Liver (tissue), 9 donors: Measurements from ENCODE around the gene KIF26B. TPM values are rescaled to one million over a fixed set of nuclear protein-coding genes. Genes with fewer than 3 reads are reported as not detected.

ENCODE experiments used
- DNase-seq: peaks from one replicate; pipeline ENCODE4 v3.0.0-alpha.2; 2017; ENCODE audit warnings: low spot score
- H3K27ac ChIP-seq, 2 donors: one replicate each; pipeline ENCODE4 v1.7.0; 2013; ENCODE audit warnings: inconsistent platforms in 2 of 2, low read length in 2 of 2, control low read depth in 1 of 2, low read depth in 1 of 2, mild to moderate bottlenecking in 1 of 2
- H3K27me3 ChIP-seq, 4 donors: one replicate each; pipeline versions ENCODE4 v1.6.1 to v1.7.0; 2013; ENCODE audit warnings: low read length in 3 of 4, inconsistent platforms in 1 of 4, mild to moderate bottlenecking in 1 of 4, moderate library complexity in 1 of 4; ENCODE audit not compliant: control insufficient read depth in 4 of 4, insufficient read depth in 4 of 4
- H3K36me3 ChIP-seq, 4 donors: one replicate each; pipeline versions ENCODE4 v1.6.1 to v1.7.0; 2013; ENCODE audit warnings: low read length in 3 of 4, mild to moderate bottlenecking in 3 of 4, low read depth in 1 of 4, moderate library complexity in 1 of 4; ENCODE audit not compliant: control insufficient read depth in 4 of 4, insufficient read depth in 3 of 4
- H3K4me1 ChIP-seq, 4 donors: one replicate each; pipeline versions ENCODE4 v1.6.1 to v1.7.0; 2013; ENCODE audit warnings: low read length in 3 of 4, mild to moderate bottlenecking in 3 of 4, moderate library complexity in 1 of 4; ENCODE audit not compliant: control insufficient read depth in 4 of 4, insufficient read depth in 4 of 4
- H3K4me3 ChIP-seq, 3 donors: one replicate each; pipeline versions ENCODE4 v1.6.1 to v1.7.0; 2013; ENCODE audit warnings: low read length in 3 of 3, control low read depth in 1 of 3, low read depth in 1 of 3, mild to moderate bottlenecking in 1 of 3
- H3K9ac ChIP-seq, 2 donors: one replicate each; pipeline ENCODE4 v1.7.0; 2013; ENCODE audit warnings: low read length in 2 of 2, mild to moderate bottlenecking in 2 of 2, moderate library complexity in 2 of 2, control low read depth in 1 of 2, low read depth in 1 of 2
- H3K9me3 ChIP-seq, 4 donors: one replicate each; pipeline versions ENCODE4 v1.6.1 to v1.7.0; 2013; ENCODE audit warnings: low read length in 3 of 4; ENCODE audit not compliant: control insufficient read depth in 4 of 4
- ATF3 ChIP-seq: IDR thresholded peaks from 2 replicates; pipeline ENCODE4 v1.6.1; 2016; ENCODE audit warnings: antibody characterized with exemption
- CTCF ChIP-seq: fragments of 150-350 bp; IDR thresholded peaks from 2 replicates; pipeline ENCODE4 v1.5.1; 2017; ENCODE audit warnings: improper control_type of control experiment, low read depth, low read length; ENCODE audit not compliant: missing input control
- EGR1 ChIP-seq, 2 donors: IDR thresholded peaks; 2 replicates each; pipeline ENCODE4 v1.6.1; 2016 to 2018; ENCODE audit warnings: antibody characterized with exemption in 2 of 2, low read depth in 2 of 2
- FOXA1 ChIP-seq: IDR thresholded peaks from 2 replicates; pipeline ENCODE4 v1.6.1; 2016; ENCODE audit warnings: antibody characterized with exemption
- FOXA2 ChIP-seq: IDR thresholded peaks from 2 replicates; pipeline ENCODE4 v1.6.1; 2016; ENCODE audit warnings: antibody characterized with exemption
- GABPA ChIP-seq, 2 donors: IDR thresholded peaks in 1 of 2; conservative IDR thresholded peaks in 1 of 2; 2 replicates each; pipeline ENCODE4 v1.6.1; 2016; ENCODE audit warnings: antibody characterized with exemption in 2 of 2, mild to moderate bottlenecking in 1 of 2, moderate library complexity in 1 of 2
- HNF4A ChIP-seq, 2 donors: conservative IDR thresholded peaks; 2 replicates each; pipeline ENCODE4 v1.6.1; 2016; ENCODE audit warnings: antibody characterized with exemption in 2 of 2, mild to moderate bottlenecking in 2 of 2
- HNF4G ChIP-seq: IDR thresholded peaks from 2 replicates; pipeline ENCODE4 v1.6.1; 2016; ENCODE audit warnings: antibody characterized with exemption
- JUND ChIP-seq, 2 donors: IDR thresholded peaks; 2 replicates each; pipeline ENCODE4 v1.6.1; 2016; ENCODE audit warnings: antibody characterized with exemption in 2 of 2
- MAX ChIP-seq: IDR thresholded peaks from 2 replicates; pipeline ENCODE4 v1.6.1; 2016; ENCODE audit warnings: antibody characterized with exemption
- NR2F2 ChIP-seq: IDR thresholded peaks from 2 replicates; pipeline ENCODE4 v1.6.1; 2016; ENCODE audit warnings: antibody characterized with exemption
- RAD21 ChIP-seq, 2 donors: IDR thresholded peaks; 2 replicates each; pipeline ENCODE4 v1.6.1; 2016; ENCODE audit warnings: antibody characterized with exemption in 2 of 2, mild to moderate bottlenecking in 2 of 2
- REST ChIP-seq: IDR thresholded peaks from 2 replicates; pipeline ENCODE4 v1.6.1; 2016; ENCODE audit warnings: antibody characterized with exemption, mild to moderate bottlenecking
- RXRA ChIP-seq, 2 donors: IDR thresholded peaks; 2 replicates each; pipeline ENCODE4 v1.6.1; 2017 to 2018; ENCODE audit warnings: antibody characterized with exemption in 2 of 2, mild to moderate bottlenecking in 1 of 2
- SP1 ChIP-seq: IDR thresholded peaks from 2 replicates; pipeline ENCODE4 v1.6.1; 2018; ENCODE audit warnings: antibody characterized with exemption, mild to moderate bottlenecking
- TAF1 ChIP-seq: conservative IDR thresholded peaks from 2 replicates; pipeline ENCODE4 v1.6.1; 2016; ENCODE audit warnings: antibody characterized with exemption, mild to moderate bottlenecking
- YY1 ChIP-seq: IDR thresholded peaks from 2 replicates; pipeline ENCODE4 v1.6.1; 2016; ENCODE audit warnings: antibody characterized with exemption, mild to moderate bottlenecking
- ZBTB33 ChIP-seq: IDR thresholded peaks from 2 replicates; pipeline ENCODE4 v1.6.1; 2016; ENCODE audit warnings: antibody characterized with exemption
- WGBS: extraction: QIAGEN DNeasy Blood & Tissue Kit; methylation state at CpG from one replicate; pipeline ENCODE4 v1.1.7; 2013; 5-methylcytosine and 5-hydroxymethylcytosine counted together
- polyA plus RNA-seq, 2 donors: library from polyadenylated mRNA; stranded (reverse) in 1 of 2; unstranded in 1 of 2; fragments of 200-250 nt in 1 of 2; fragments of >200 nt in 1 of 2; fragmentation: Nextera tagmentation in 1 of 2; extraction: Ambion mirVana in 1 of 2; gene quantifications; one replicate each; pipeline versions ENCODE4 v1.2.1 to v1.2.3, GENCODE V29; 2013 to 2015
- total RNA-seq, 2 donors: library from RNA; depleted of rRNA; stranded (reverse); fragments of >200 nt; gene quantifications; one replicate each; pipeline ENCODE4 v1.2.3, GENCODE V29; 2014
- donor health status: healthy.
- donor health status: healthy.
- donor health status: healthy.
- donor health status: healthy.
- donor health status: healthy.

The KIF26B gene
- total and polyA plus RNA-seq, 4 donors, result 0.10 to 1.7 (median 0.34) TPM

- TF ChIP-seq FOXA1 (no peak), SP1 (no peak), ZBTB33 (no peak), FOXA2 (no peak), RAD21 (IDR thresholded peaks at IDR 0.05) (no peak), RXRA (IDR thresholded peaks at IDR 0.05) (no peak), EGR1 (IDR thresholded peaks at IDR 0.05; ENCODE audit: low read depth in 2 of 2) (no peak), ATF3 (no peak), YY1 (no peak), GABPA (IDR thresholded peaks at IDR 0.05 in 1 of 2, conservative IDR thresholded peaks at IDR 0.05 in 1 of 2) (no peak), TAF1 (no peak), CTCF (no peak), JUND (IDR thresholded peaks at IDR 0.05) (no peak), NR2F2 (no peak), HNF4G (no peak)
- Histone ChIP-seq H3K9ac (no peak overlapping the region), H3K27ac (no peak overlapping the region), H3K4me3 (no peak overlapping the region), H3K27me3 (no peaks in the 10 kb centered on the region), H3K36me3 (no peaks in the 10 kb centered on the region), H3K9me3 (no peaks in the 10 kb centered on the region), H3K4me1 (no peaks in the 10 kb centered on the region)
- 56% methylated on average over 5 of the region's 5 CpGs for WGBS
- no peak for DNase-seq
Measured at GRCh38 chr1:245317217-245317616, 162.4 kb downstream of the KIF26B start.

GRCh38 chr1:245319094-245319493 lies 164.3 kb downstream of the KIF26B start:
- WGBS, result 79% methylated on average over 4 of the region's 4 CpGs
- TF ChIP-seq JUND (IDR thresholded peaks at IDR 0.05) (no peak), REST (no peak), TAF1 (no peak), HNF4A (conservative IDR thresholded peaks at IDR 0.05) (no peak), SP1 (no peak), ATF3 (no peak), MAX (no peak), CTCF (no peak), GABPA (IDR thresholded peaks at IDR 0.05 in 1 of 2, conservative IDR thresholded peaks at IDR 0.05 in 1 of 2) (no peak)
- no peak overlapping the region for H3K9ac ChIP-seq
- no peak overlapping the region for H3K4me3 ChIP-seq
- no peaks in the 10 kb centered on the region for H3K4me1 ChIP-seq
- no peaks in the 10 kb centered on the region for H3K27me3 ChIP-seq
- DNase-seq, result no peak
- H3K27ac ChIP-seq, result no peak overlapping the region
- H3K36me3 ChIP-seq, result no peaks in the 10 kb centered on the region
- no peaks in the 10 kb centered on the region for H3K9me3 ChIP-seq
